SK-N-MC (cell line): Measurements from ENCODE around the gene HCN3.

Experiments
- DNase-seq: peaks from one replicate; pipeline ENCODE4 v3.0.0-alpha.2; 2011; ENCODE audit warnings: low read depth, low spot score
- H3K27ac ChIP-seq: fragments of 200-600 bp; sonication (generic); 2 replicates; pipeline ENCODE4 v1.5.1; 2016; ENCODE audit warnings: mixed run types
- H3K36me3 ChIP-seq: fragments of 200-600 bp; sonication (generic); 2 replicates; pipeline ENCODE4 v1.6.1; 2017; ENCODE audit warnings: antibody characterized with exemption, low read length, mixed read lengths; ENCODE audit not compliant: insufficient read depth
- H3K4me3 ChIP-seq: fragments of 200-600 bp; sonication (generic); 2 replicates; pipeline ENCODE4 v1.5.1; 2016
- H3K9ac ChIP-seq: fragments of 200-600 bp; sonication (generic); 2 replicates; pipeline ENCODE4 v1.8.0; 2017; ENCODE audit warnings: mixed run types, mixed read lengths; ENCODE audit not compliant: insufficient read length
- H3K9me3 ChIP-seq: fragments of 200-600 bp; sonication (generic); 2 replicates; pipeline ENCODE4 v1.6.1; 2017; ENCODE audit warnings: low read depth, mild to moderate bottlenecking, antibody characterized with exemption, low read length, moderate library complexity, mixed read lengths
- EZH2 ChIP-seq: fragments of 200-600 bp; sonication (generic); IDR thresholded peaks from one replicate; pipeline ENCODE4 v1.6.1; 2017; ENCODE audit warnings: antibody characterized with exemption
- FOXP2 ChIP-seq: optimal IDR thresholded peaks from 2 replicates; pipeline ENCODE3; 2011; ENCODE audit warnings: mild to moderate bottlenecking, moderate library complexity; ENCODE audit not compliant: insufficient read depth; ENCODE audit errors: extremely low read length, control extremely low read depth
- POLR2AphosphoS5 ChIP-seq: IDR thresholded peaks from 2 replicates; pipeline ENCODE4 v1.6.1; 2012; ENCODE audit warnings: mild to moderate bottlenecking, low read depth, low read length, borderline replicate concordance

The HCN3 gene

GRCh38 chr1:155261493-155261851 is 15.8 kb upstream of the HCN3 start:
- TF ChIP-seq POLR2AphosphoS5 = no peak
- no peak for DNase-seq
- H3K4me3 ChIP-seq = peak overlapping the region; percentile 92
- H3K9ac ChIP-seq = peak overlapping the region; percentile 93
- peaks cover 50% of the 10 kb centered on the region for H3K36me3 ChIP-seq
- peak overlapping the region; percentile 33; the same call in 1 of the 2 replicates for H3K27ac ChIP-seq
- no peaks in the 10 kb centered on the region for H3K9me3 ChIP-seq

DNA sequence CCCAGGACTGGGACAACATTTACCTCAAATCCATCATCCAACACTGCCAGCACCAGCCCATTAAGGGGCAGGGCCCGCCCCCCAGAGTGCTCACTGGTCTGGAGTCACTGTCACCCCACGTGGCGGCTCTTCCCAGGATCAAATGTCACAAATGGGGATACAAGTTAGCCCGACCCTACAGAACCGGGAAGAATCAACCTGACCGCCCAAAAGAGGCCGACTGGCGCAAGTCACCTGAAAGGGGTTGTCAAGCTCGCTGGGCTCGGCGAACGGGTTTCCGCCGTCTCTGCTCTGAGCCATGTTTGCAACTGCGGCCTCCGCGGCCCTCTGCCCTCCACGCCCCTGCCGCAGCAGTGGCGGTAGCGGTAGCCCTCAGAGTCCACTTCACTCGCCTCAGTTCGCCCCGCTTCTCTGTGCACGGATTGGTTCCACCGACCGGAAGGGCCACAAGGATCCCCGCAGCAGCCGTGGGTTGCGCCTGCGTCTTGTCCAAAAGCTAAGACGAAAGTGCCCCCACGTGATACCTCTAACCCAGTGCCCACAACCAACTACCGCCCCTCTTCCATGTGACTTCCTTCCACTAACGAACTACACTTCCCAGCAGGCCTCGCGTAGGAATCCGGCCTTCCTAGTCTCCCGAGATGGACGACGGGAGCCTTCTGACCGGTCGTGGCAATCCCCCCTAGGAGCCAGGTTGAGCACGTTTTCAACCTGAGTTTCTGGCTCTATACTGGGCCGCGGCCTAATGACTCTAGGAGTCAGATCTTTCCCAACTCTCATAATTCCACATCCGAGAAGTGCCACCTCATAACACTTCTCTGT is 15.2 kb upstream of the HCN3 start, which contains the start of gene SCAMP3:
Gene SCAMP3, minus strand, starts transcription at position 509 of the 822 bp plus-strand sequence. Its CDS starts 209 bp downstream, at position 300.
- peak within 1 kb of the TSS; percentile 93 for H3K9ac ChIP-seq
- no peaks in the 10 kb centered on the region for H3K9me3 ChIP-seq
- H3K36me3 ChIP-seq = peaks cover 55% of the 10 kb centered on the region
- peak within 1 kb of the TSS; percentile 92 for H3K4me3 ChIP-seq
- TF ChIP-seq POLR2AphosphoS5 = peak; percentile 98
- no peak for TF ChIP-seq FOXP2
- no peak for TF ChIP-seq EZH2
- peak; percentile 81 for DNase-seq
- H3K27ac ChIP-seq = peak within 1 kb of the TSS; percentile 33; the same call in 1 of the 2 replicates

GRCh38 chr1:155263067-155263466 is 14.2 kb upstream of the HCN3 start:
- no peak overlapping the region for H3K9ac ChIP-seq

DNA sequence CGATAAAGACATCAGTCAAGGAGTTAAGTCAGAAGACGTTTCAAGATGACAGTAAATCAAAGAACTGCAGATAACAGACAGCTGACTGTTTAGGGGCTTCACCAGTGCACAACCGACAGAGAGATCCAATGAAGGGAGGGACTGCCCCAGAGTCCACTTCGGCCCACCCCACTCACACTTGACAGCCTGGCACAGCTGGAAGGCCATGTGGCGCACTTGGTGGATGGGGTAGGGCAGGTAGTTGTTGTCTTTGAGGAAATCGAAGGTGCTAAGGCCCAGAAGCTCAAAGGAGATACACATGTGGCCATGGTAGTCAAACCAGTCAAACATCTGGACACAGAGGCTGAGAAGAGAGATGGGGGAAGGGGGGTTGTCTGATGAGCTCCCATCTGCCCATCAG is 10.7 kb upstream of the HCN3 start:
- Histone ChIP-seq H3K9ac (no peak overlapping the region), H3K27ac (no peak overlapping the region), H3K9me3 (no peaks in the 10 kb centered on the region), H3K36me3 (peaks cover 80% of the 10 kb centered on the region), H3K4me3 (no peak overlapping the region)
- TF ChIP-seq FOXP2 (no peak), POLR2AphosphoS5 (no peak), EZH2 (no peak)
- DNase-seq = no peak

More at GRCh38 chr1:155263067-155263466, 14.2 kb upstream of the HCN3 start:
- peak overlapping the region; percentile 67; the same call in 1 of the 2 replicates for H3K27ac ChIP-seq
- TF ChIP-seq EZH2 (no peak), POLR2AphosphoS5 (no peak), FOXP2 (no peak)
- DNase-seq = no peak
- no peak overlapping the region for H3K4me3 ChIP-seq
- H3K36me3 ChIP-seq = peaks cover 61% of the 10 kb centered on the region
- H3K9me3 ChIP-seq = no peaks in the 10 kb centered on the region

DNA sequence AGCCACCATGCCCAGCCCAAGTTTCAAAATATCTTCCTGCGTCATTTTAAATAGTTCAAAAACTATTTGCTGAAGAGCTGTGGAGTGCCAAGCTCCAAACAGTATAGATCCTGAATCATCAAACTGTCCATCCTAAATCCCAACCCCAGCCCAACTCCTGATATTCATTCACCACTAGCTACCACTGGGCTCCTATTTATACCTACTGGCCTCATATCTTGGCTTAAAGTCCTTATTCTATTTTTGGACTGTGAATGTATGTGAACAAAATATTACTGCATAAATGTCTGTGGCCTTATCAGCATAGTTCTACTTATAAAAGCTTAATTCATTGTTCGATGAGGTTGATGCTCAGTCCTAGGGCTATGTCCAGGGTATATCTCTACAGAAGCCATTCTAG is 9.9 kb upstream of the HCN3 start:
- H3K9ac ChIP-seq = no peak overlapping the region
- no peaks in the 10 kb centered on the region for H3K9me3 ChIP-seq
- TF ChIP-seq POLR2AphosphoS5 (no peak), EZH2 (no peak), FOXP2 (no peak)
- H3K27ac ChIP-seq = no peak overlapping the region
- H3K36me3 ChIP-seq = peaks cover 83% of the 10 kb centered on the region
- H3K4me3 ChIP-seq = no peak overlapping the region
- no peak for DNase-seq

- H3K4me3 ChIP-seq = no peak overlapping the region
- H3K36me3 ChIP-seq = peaks cover 73% of the 10 kb centered on the region
- no peaks in the 10 kb centered on the region for H3K9me3 ChIP-seq
- H3K9ac ChIP-seq = no peak overlapping the region
- DNase-seq = no peak
- H3K27ac ChIP-seq = no peak overlapping the region
- no peak for TF ChIP-seq FOXP2
- TF ChIP-seq EZH2 = no peak
- no peak for TF ChIP-seq POLR2AphosphoS5
Measured at GRCh38 chr1:155268630-155269029, 8.6 kb upstream of the HCN3 start.

DNA sequence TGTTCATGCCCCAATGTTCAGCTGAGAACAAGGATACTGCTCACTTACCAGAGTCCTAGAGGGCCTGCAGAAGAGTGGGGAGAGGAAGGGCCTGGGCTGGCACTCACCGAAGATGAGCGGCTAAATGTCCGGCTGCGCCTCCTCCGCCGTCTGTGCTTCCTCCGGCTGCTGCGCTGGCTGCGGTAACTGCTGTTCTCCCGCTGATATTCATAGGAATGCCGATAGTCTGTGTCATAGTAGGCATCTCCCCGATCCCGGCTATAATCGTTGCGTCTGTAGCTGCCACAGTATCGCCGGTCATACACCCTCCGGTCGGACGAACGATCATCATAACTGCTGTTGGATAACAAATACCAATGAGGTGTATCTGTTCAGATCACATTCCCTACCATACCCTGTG is 7.9 kb upstream of the HCN3 start:
- Histone ChIP-seq H3K4me3 (no peak overlapping the region), H3K9ac (no peak overlapping the region), H3K9me3 (no peaks in the 10 kb centered on the region), H3K36me3 (peaks cover 65% of the 10 kb centered on the region), H3K27ac (no peak overlapping the region)
- no peak for DNase-seq
- TF ChIP-seq FOXP2 (no peak), POLR2AphosphoS5 (no peak), EZH2 (no peak)

- Histone ChIP-seq H3K36me3 (peaks cover 38% of the 10 kb centered on the region), H3K27ac (peak overlapping the region; percentile 84), H3K4me3 (peak overlapping the region; percentile 98), H3K9me3 (no peaks in the 10 kb centered on the region), H3K9ac (peak overlapping the region; percentile 92)
- no peak for DNase-seq
- TF ChIP-seq EZH2 (no peak), POLR2AphosphoS5 (no peak), FOXP2 (no peak)
Measured at GRCh38 chr1:155272466-155273342, 4.6 kb upstream of the HCN3 start.
